HCT116 (cell line): ENCODE data around the gene UBE2S. TPM values are rescaled to one million over a fixed set of nuclear protein-coding genes. Genes with fewer than 3 reads are reported as not detected.

Source experiments
- ATAC-seq: fragments of 200-7000 bp; cut with Tn5 transposase; 2 replicates; pipeline ENCODE4 v1.9.1; 2020; ENCODE audit warnings: mild to moderate bottlenecking, moderate library complexity
- BruUV-seq: library from RNA; stranded (reverse); fragments of 400-500 nt; replicated peaks from 2 replicates; lab custom pipeline; 2021; lab: Mats Ljungman, UMichigan
- CTCF ChIA-PET: fragments of 300-600 bp; sonication (Branson Sonifier 250); formaldehyde crosslinking; loops from one replicate; lab custom pipeline; 2021; ENCODE audit warnings: antibody characterized with exemption; lab: Charles Lee
- POLR2A ChIA-PET: fragments of 300-600, 350-600 bp; sonication (Branson Sonifier 250); formaldehyde crosslinking; loops from one replicate; lab custom pipeline; 2021; ENCODE audit warnings: antibody characterized with exemption; lab: Charles Lee
- RAD21 ChIA-PET, 2 experiments: fragments of 300-600 bp; sonication (Branson Sonifier 250); formaldehyde crosslinking; loops; one replicate each; lab custom pipeline; 2023; ENCODE audit warnings: low total read pairs in 2 of 2; ENCODE audit not compliant: uncharacterized antibody in 2 of 2, unreplicated experiment in 2 of 2, low non-redundant PET in 1 of 2; lab: Charles Lee
- DNase-seq: peaks from one replicate; pipeline ENCODE4 v3.0.0-alpha.2; 2010; ENCODE audit warnings: low read depth, low spot score
- H2AFZ ChIP-seq: fragments of 200-600 bp; shearing (Covaris generic), sonication (generic); 2 replicates; pipeline ENCODE4 v1.6.1; 2017; ENCODE audit warnings: low read depth, mixed run types, mixed read lengths, antibody characterized with exemption, low read length; ENCODE audit not compliant: poor library complexity, severe bottlenecking
- H3K27ac ChIP-seq: 2 replicates; pipeline ENCODE4 v1.5.1; 2012; ENCODE audit warnings: low read depth, low read length
- H3K27me3 ChIP-seq: fragments of 200-600 bp; sonication (generic); 2 replicates; pipeline ENCODE4 v1.6.1; 2016; ENCODE audit warnings: mixed run types, low read length, mixed read lengths; ENCODE audit not compliant: insufficient read depth
- H3K36me3 ChIP-seq, 2 experiments: fragments of 200-500 bp in 1 of 2; fragments of 200-600 bp in 1 of 2; sonication (Bioruptor generic) in 1 of 2; sonication (generic) in 1 of 2; 2 replicates each; pipeline versions ENCODE4 v1.5.1 to v1.6.1; 2014 to 2016; ENCODE audit warnings: low read length in 2 of 2, inconsistent platforms in 1 of 2, mixed read lengths in 1 of 2, mixed run types in 1 of 2; ENCODE audit not compliant: insufficient read depth in 2 of 2, control insufficient read depth in 1 of 2
- H3K4me1 ChIP-seq, 2 experiments: fragments of 200-600 bp in 1 of 2; sonication (generic) in 1 of 2; 2 replicates each; pipeline versions ENCODE4 v1.5.1 to v1.6.1; 2012 to 2017; ENCODE audit warnings: low read length in 2 of 2, inconsistent platforms in 1 of 2, mild to moderate bottlenecking in 1 of 2, mixed read lengths in 1 of 2, mixed run types in 1 of 2, moderate library complexity in 1 of 2; ENCODE audit not compliant: insufficient read depth in 2 of 2, control insufficient read depth in 1 of 2
- H3K4me2 ChIP-seq: fragments of 200-600 bp; sonication (generic); 2 replicates; pipeline ENCODE4 v1.6.1; 2017; ENCODE audit warnings: mixed run types, low read length, mixed read lengths
- H3K4me3 ChIP-seq, 2 experiments: fragments of 200-600 bp in 1 of 2; sonication (generic) in 1 of 2; replicated peaks in 1 of 2; 2 replicates each; pipeline ENCODE4 v1.5.1; 2011 to 2016; ENCODE audit warnings: low read length in 2 of 2, control low read depth in 1 of 2, low read depth in 1 of 2, mild to moderate bottlenecking in 1 of 2, mixed read lengths in 1 of 2, mixed run types in 1 of 2
- H3K79me2 ChIP-seq: fragments of 200-600 bp; sonication (generic); 2 replicates; pipeline ENCODE4 v1.6.1; 2017; ENCODE audit warnings: mild to moderate bottlenecking, mixed run types, low read length, moderate library complexity, mixed read lengths; ENCODE audit not compliant: insufficient read depth
- H3K9ac ChIP-seq: fragments of 200-600 bp; sonication (generic); 2 replicates; pipeline ENCODE4 v1.6.1; 2016; ENCODE audit warnings: low read length, mixed read lengths
- H3K9me2 ChIP-seq: fragments of 200-600 bp; sonication (generic), shearing (Covaris generic); 2 replicates; pipeline ENCODE4 v1.6.1; 2017; ENCODE audit warnings: mixed run types, mild to moderate bottlenecking, moderate library complexity; ENCODE audit not compliant: insufficient read depth
- H3K9me3 ChIP-seq, 2 experiments: fragments of 200-500 bp in 1 of 2; fragments of 200-600 bp in 1 of 2; sonication (Bioruptor generic) in 1 of 2; sonication (generic) in 1 of 2; 2 replicates each; pipeline ENCODE4 v1.6.1; 2014 to 2017; ENCODE audit warnings: low read length in 2 of 2, mixed read lengths in 2 of 2, inconsistent platforms in 1 of 2, low read depth in 1 of 2, mild to moderate bottlenecking in 1 of 2, mixed run types in 1 of 2, moderate library complexity in 1 of 2; ENCODE audit not compliant: control insufficient read depth in 1 of 2, insufficient read depth in 1 of 2
- H4K20me1 ChIP-seq: fragments of 200-600 bp; sonication (generic), shearing (Covaris generic); 2 replicates; pipeline ENCODE4 v1.6.1; 2017; ENCODE audit warnings: mixed run types, mild to moderate bottlenecking, moderate library complexity; ENCODE audit not compliant: insufficient read depth
- FOSL1 ChIP-seq: IDR thresholded peaks from 2 replicates; pipeline ENCODE4 v1.6.1; 2012; ENCODE audit warnings: low read depth
- RAD21 ChIP-seq: IDR thresholded peaks from 2 replicates; pipeline ENCODE4 v1.6.1; 2012; ENCODE audit warnings: low read depth, mild to moderate bottlenecking
- SIN3A ChIP-seq: IDR thresholded peaks from 2 replicates; pipeline ENCODE4 v1.6.1; 2012; ENCODE audit warnings: low read depth
- SRF ChIP-seq: IDR thresholded peaks from 2 replicates; pipeline ENCODE4 v1.6.1; 2012; ENCODE audit warnings: low read depth
- TCF7L2 ChIP-seq: IDR thresholded peaks from 2 replicates; pipeline ENCODE4 v1.7.0; 2011; ENCODE audit warnings: borderline replicate concordance, inconsistent platforms; ENCODE audit not compliant: insufficient read depth, insufficient read length; ENCODE audit errors: extremely low read depth
- YY1 ChIP-seq: IDR thresholded peaks from 2 replicates; pipeline ENCODE4 v1.6.1; 2011; ENCODE audit warnings: low read length, low read depth, moderate library complexity, mild to moderate bottlenecking; ENCODE audit not compliant: insufficient replicate concordance; ENCODE audit errors: extremely low read depth
- ZFX ChIP-seq: fragments of 450-650 bp; IDR thresholded peaks from 2 replicates; pipeline ENCODE4 v1.6.1; 2017
- intact Hi-C: fragments of 100-400 bp; cut with micrococcal nuclease; formaldehyde crosslinking; loops from 2 replicates; pipeline ENCODE4 v1.10.0; 2022
- total RNA-seq: library from RNA; stranded (reverse); gene quantifications from one replicate; pipeline ENCODE4 v1.2.1, GENCODE V29; 2021; ENCODE audit not compliant: unreplicated experiment
- TF ChIP-seq, protein P1 (sequence below): IDR thresholded peaks from 2 replicates; pipeline ENCODE4 v1.6.1; 2012

UBE2S gene
- total RNA-seq, 1 experiment from 2014 or later = 515 TPM

DNA sequence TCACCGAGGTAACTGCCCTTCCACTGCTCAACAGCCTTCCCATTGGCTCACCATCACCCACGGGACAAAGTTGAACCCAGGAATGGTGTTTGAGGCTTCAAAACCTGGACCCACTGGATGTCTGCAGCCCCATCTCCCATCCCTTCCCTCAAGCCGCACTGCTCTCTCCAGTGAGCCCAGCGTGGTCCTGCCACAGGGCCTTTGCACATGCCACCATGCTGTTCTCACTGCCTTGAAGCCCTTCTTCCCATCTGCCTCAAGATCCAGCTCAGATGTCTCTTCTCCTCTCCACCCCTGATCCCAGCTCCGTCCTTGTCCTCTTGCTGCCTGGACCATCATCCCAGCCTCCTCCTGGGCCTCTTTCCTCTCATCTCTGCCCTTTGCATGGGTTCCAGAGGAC lies 31.5 kb upstream of the UBE2S start:
- Histone ChIP-seq H3K9me3 (no peaks in the 10 kb centered on the region), H3K79me2 (no peaks in the 10 kb centered on the region), H3K27ac (no peak overlapping the region), H3K4me2 (no peak overlapping the region), H3K9ac (no peak overlapping the region), H3K4me1 (peaks cover 0 to 10% of the 10 kb centered on the region in 2 experiments; a peak in 2 of 4 replicates), H3K9me2 (no peaks in the 10 kb centered on the region), H2AFZ (no peak overlapping the region), H4K20me1 (no peaks in the 10 kb centered on the region), H3K27me3 (peaks cover 8% of the 10 kb centered on the region; the same call in 1 of the 2 replicates), H3K36me3 (no peaks in the 10 kb centered on the region), H3K4me3 (no peak overlapping the region)
- TF ChIP-seq YY1 (no peak), TCF7L2 (no peak), FOSL1 (no peak), SIN3A (no peak)
- TF ChIP-seq, protein P1, sequence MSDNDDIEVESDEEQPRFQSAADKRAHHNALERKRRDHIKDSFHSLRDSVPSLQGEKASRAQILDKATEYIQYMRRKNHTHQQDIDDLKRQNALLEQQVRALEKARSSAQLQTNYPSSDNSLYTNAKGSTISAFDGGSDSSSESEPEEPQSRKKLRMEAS = no peak
- BruUV-seq = no TSS peak
- ChIA-PET POLR2A (no interaction called here), RAD21 (no interaction called here), CTCF (no interaction called here)
- intact Hi-C loops = no loop called here
- no peak for DNase-seq
- no peak for ATAC-seq

DNA sequence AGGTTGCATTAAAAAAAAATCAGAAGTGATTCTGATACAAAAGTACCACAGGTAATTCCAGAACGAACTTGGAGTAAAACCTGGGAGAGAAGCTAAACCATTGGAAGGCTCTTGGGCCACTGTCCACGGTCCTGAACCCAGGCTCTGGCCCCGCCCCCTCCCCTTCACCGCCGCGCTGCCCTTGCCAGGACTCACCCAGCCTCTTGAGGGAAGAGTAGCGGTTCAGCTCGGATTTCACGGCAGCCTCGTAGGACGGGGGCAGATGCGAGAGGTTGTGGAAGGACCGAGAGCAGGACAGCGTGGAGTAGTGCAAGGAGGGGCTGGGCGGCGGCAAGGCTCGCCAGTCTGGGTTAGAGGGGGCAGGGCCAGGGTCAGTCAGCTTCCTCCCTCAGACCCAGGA lies 29.8 kb upstream of the UBE2S start:
- Histone ChIP-seq H3K9me3 (no peaks in the 10 kb centered on the region), H3K27me3 (no peaks in the 10 kb centered on the region), H3K36me3 (no peaks in the 10 kb centered on the region), H3K9me2 (no peaks in the 10 kb centered on the region), H2AFZ (no peak overlapping the region), H3K79me2 (no peaks in the 10 kb centered on the region), H3K4me3 (no peak overlapping the region), H3K4me2 (no peak overlapping the region), H3K27ac (no peak overlapping the region), H4K20me1 (no peaks in the 10 kb centered on the region), H3K4me1 (peaks cover 0 to 14% of the 10 kb centered on the region in 2 experiments; a peak in 2 of 4 replicates), H3K9ac (no peak overlapping the region)
- ChIA-PET POLR2A (interaction anchor here (0.7 kb wide), 1 partner anchor 268 kb away, joined by 3 read pairs; no protein-coding TSS in a partner anchor), CTCF (interaction anchor here (1.1 to 1.4 kb wide), 2 partner anchors 9 to 31 kb away, joined by 3 to 6 read pairs; no protein-coding TSS in a partner anchor), RAD21 (no interaction called here)
- ATAC-seq (peak; percentile 82), DNase-seq (peak; percentile 40)
- intact Hi-C loops = no loop called here
- no TSS peak for BruUV-seq
- TF ChIP-seq SIN3A = no peak
- TF ChIP-seq YY1 = no peak
- no peak for TF ChIP-seq RAD21
- no peak for TF ChIP-seq SRF
- no peak for TF ChIP-seq ZFX
